Thoracic aorta endothelial cell (primary cell): Measurements from ENCODE around the gene BUB1B. TPM values are rescaled to one million over a fixed set of nuclear protein-coding genes. Genes with fewer than 3 reads are reported as not detected.

Source experiments
- total RNA-seq: library from RNA; depleted of rRNA; stranded (reverse); fragments of >200 nt; gene quantifications from 2 replicates; pipeline ENCODE4 v1.2.3, GENCODE V29; 2012

The BUB1B gene, protein sequence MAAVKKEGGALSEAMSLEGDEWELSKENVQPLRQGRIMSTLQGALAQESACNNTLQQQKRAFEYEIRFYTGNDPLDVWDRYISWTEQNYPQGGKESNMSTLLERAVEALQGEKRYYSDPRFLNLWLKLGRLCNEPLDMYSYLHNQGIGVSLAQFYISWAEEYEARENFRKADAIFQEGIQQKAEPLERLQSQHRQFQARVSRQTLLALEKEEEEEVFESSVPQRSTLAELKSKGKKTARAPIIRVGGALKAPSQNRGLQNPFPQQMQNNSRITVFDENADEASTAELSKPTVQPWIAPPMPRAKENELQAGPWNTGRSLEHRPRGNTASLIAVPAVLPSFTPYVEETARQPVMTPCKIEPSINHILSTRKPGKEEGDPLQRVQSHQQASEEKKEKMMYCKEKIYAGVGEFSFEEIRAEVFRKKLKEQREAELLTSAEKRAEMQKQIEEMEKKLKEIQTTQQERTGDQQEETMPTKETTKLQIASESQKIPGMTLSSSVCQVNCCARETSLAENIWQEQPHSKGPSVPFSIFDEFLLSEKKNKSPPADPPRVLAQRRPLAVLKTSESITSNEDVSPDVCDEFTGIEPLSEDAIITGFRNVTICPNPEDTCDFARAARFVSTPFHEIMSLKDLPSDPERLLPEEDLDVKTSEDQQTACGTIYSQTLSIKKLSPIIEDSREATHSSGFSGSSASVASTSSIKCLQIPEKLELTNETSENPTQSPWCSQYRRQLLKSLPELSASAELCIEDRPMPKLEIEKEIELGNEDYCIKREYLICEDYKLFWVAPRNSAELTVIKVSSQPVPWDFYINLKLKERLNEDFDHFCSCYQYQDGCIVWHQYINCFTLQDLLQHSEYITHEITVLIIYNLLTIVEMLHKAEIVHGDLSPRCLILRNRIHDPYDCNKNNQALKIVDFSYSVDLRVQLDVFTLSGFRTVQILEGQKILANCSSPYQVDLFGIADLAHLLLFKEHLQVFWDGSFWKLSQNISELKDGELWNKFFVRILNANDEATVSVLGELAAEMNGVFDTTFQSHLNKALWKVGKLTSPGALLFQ
- total RNA-seq: 41.0 and 78.3 TPM in 2 replicates

GRCh38 chr15:40160689-40161688 is at the start of gene BUB1B:
TSS of gene BUB1B (plus strand) at chr15:40161069. CDS start at chr15:40161221, 152 bp downstream.

GRCh38 chr15:40238532-40239403 is 77.9 kb downstream of the BUB1B start, which contains the start of gene PAK6:
TSS of gene PAK6 (plus strand) at chr15:40239063. CDS start at chr15:40264786, 25,723 bp downstream.

Other genes with a start within 250 kb of the BUB1B start
- gene GPR176, start 240.8 kb upstream of the BUB1B start, total RNA-seq: 46.4 and 71.3 TPM in 2 replicates
- 80.5 and 97.4 TPM in 2 replicates for gene EIF2AK4, start 227.0 kb upstream of the BUB1B start, total RNA-seq
- gene SRP14, start 121.9 kb upstream of the BUB1B start, total RNA-seq: 163 and 169 TPM in 2 replicates
- 1.2 and 2.3 TPM in 2 replicates for gene BMF, start 52.2 kb upstream of the BUB1B start, total RNA-seq
- gene PAK6, start 78.0 kb downstream of the BUB1B start, total RNA-seq: not detected in 2 replicates
- 0.13 and 0.22 TPM in 2 replicates for gene ANKRD63, start 122.0 kb downstream of the BUB1B start, total RNA-seq
- gene PLCB2, start 146.9 kb downstream of the BUB1B start, total RNA-seq: 0.40 and 21.8 TPM in 2 replicates
- 24.2 and 30.9 TPM in 2 replicates for gene INAFM2, start 162.6 kb downstream of the BUB1B start, total RNA-seq
- 25.6 and 32.7 TPM in 2 replicates for gene CCDC9B, start 179.9 kb downstream of the BUB1B start, total RNA-seq
- gene PHGR1, start 190.0 kb downstream of the BUB1B start, total RNA-seq: not detected in 2 replicates
- 0.14 and 0.27 TPM in 2 replicates for gene DISP2, start 197.2 kb downstream of the BUB1B start, total RNA-seq
- 53.6 and 83.1 TPM in 2 replicates for gene KNSTRN, start 221.7 kb downstream of the BUB1B start, total RNA-seq
- gene IVD, start 244.7 kb downstream of the BUB1B start, total RNA-seq: 39.2 and 48.5 TPM in 2 replicates